Activated T-helper 9 cell treated with anti-CD3 and anti-CD28 coated beads, Interleukin-2, amount 50 U/mL, for 16 hours (primary cell): ENCODE results near the gene SPI1.

Experiments
- DNase-seq: peaks from one replicate; pipeline ENCODE4 v3.0.0-alpha.2; 2020; ENCODE audit warnings: low read depth

The SPI1 gene

DNA sequence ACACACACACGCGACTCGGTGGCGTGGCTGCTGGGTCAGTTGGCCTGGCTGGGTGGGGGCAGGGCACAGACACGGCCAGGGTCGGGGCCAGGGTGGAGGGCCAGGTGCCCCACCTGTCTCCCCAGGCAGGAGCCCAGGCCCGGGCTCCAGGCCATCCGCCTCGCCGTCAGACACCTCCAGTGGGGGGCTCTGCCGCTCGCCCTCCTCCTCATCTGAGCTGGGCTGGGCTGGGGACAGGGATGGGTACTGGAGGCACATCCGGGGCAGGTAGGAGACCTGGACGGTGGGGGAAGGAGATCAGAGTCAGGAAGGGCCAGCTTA, 19.7 kb downstream of the SPI1 start:
- no peak for DNase-seq

DNA sequence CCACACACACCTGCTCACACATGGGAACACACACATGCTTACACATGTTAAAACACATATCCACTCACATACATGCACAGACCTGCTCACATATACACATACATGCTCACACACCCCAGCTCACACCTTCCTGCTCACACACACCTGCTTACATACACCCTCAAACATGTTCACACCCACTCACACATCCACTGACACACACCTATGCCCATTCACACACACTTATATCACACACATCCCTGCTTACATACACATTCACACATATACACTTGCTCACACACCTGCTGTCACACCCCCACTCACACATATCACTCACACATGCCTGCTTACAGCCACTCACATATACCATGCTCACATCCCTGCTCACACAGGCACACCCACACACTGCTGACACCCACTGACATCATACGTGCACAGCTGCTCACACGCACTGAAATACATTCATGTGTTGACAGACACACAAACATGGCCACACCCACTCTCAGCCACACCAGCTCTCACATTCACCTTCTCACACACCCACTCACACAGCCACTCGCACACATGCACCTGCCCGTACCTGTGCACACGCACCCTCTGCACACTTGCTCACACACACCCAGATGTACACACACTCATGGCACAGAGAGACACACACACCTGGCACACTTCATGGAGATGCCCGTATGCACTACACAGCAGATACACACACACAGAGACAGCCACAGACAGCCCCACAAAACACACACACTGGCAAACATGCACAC, 20.2 kb downstream of the SPI1 start:
- no peak for DNase-seq

GRCh38 chr11:47356998-47357329, 21.4 kb downstream of the SPI1 start:
- no peak for DNase-seq

- DNase-seq, result no peak
Observed at GRCh38 chr11:47356129-47356997, 22.0 kb downstream of the SPI1 start.

DNA sequence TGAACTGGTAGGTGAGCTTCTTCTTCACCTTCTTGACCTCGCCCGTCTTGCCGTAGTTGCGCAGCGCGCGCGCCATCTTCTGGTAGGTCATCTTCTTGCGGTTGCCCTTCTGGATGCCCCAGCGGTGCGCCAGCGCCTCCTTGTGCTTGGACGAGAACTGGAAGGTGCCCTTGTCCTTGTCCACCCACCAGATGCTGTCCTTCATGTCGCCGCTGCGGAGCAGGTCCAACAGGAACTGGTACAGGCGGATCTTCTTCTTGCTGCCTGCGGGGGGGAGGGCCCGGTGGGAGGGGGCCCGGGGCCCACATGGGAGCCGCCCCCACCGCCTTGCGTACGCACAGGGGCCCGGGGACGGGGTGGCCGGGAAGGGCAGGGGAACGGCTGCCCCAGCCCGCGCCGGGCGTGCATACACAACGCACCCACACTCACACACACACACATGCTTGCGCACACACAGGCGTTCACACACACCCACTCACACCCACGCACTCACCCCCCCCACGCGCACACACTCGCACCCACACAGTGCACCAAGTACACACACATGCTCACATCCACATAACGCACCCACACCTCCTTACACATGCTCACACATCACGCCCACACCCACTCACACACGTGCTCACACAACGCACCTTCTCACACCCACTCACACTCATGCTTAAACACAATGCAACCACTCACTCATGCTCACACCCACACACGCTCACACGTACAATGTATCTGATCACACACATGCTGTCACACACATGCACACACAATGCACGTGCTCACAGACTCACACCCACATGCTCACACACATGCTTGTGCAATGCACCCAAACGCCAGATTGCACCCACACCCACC, 22.8 kb downstream of the SPI1 start:
- no peak for DNase-seq

GRCh38 chr11:47354913-47355282, 23.4 kb downstream of the SPI1 start:
- no peak for DNase-seq

GRCh38 chr11:47353978-47354774, 24.2 kb downstream of the SPI1 start:
- DNase-seq, result no peak

DNA sequence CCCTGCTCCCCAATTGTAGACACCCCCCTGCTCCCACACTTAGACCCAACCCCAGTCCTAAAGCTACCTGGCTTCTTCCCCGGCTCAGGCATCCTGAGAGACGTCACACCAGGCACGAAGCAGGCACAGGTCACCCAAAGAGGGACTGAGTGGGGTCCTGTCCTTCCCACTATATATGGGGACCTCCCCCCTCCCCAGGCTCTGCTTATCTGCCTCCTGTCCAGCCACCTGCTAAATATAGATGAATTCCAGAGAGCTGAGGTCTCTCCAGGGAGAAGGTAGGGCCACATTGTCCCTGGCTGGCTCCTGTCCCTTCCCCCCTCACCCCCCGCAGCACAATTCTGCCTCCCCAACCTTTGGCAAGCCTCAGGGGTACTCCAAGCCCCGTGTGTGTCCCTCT, 25.8 kb downstream of the SPI1 start, which contains the start of gene MYBPC3:
MYBPC3 (minus strand) TSS at position 147 of the 400 bp plus-strand sequence; CDS start at position 92, 55 bp downstream.
- no peak for DNase-seq

GRCh38 chr11:47351156-47352126, 26.9 kb downstream of the SPI1 start:
- no peak for DNase-seq

- no peak for DNase-seq
Observed at GRCh38 chr11:47350315-47350714, 28.0 kb downstream of the SPI1 start.

- DNase-seq, result no peak
Observed at GRCh38 chr11:47349521-47350095, 28.7 kb downstream of the SPI1 start.

DNA sequence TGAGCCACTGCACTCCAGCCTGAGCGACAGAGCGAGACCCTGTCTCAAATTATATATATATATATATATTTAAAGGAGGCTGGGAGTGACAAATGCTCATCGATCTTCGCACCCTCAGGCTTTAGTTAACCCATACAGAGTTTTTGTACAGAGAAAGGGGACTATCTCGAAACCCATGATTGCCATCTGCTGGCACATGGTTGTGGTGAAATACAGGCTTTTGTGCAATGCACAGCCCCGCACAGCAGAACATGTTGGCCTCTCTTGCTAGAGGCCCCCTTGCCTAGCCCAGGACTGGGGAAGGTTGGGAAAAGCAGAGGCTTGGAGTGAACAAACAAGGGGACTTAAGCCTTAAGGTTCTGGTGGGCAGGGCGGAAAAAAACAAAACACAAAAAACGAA, 29.5 kb downstream of the SPI1 start:
- DNase-seq, result no peak

DNA sequence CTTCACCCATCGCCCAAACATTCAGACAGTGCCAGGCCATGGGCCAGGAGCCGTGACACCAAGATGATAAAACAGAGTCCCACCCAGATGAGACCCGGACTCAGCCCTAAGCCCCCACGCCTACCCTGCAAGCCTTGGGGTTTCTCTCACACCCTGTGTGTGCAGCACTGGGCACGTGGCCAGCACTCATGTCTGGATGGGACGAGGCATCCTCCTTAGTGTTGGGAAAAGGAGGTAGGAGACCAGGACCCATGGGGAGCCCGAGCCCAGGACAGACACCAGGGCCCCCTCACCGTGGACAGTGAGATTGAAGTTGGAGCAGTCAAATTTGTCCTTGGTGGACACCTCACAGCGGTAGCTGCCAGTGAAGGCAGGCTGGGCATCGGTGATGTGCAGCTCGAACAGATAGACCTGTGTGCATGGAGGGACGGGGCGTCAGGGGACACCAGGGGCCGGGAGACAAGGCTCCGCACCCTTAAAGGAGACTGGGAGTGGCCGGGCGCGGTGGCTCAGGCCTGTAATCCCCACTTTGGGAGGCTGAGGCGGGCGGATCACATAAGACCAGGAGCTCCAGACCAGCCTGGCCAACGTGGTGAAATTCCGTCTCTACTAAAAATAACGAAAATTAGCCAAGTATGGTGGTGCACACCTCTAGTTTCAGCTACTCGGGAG, 30.1 kb downstream of the SPI1 start:
- no peak for DNase-seq

DNA sequence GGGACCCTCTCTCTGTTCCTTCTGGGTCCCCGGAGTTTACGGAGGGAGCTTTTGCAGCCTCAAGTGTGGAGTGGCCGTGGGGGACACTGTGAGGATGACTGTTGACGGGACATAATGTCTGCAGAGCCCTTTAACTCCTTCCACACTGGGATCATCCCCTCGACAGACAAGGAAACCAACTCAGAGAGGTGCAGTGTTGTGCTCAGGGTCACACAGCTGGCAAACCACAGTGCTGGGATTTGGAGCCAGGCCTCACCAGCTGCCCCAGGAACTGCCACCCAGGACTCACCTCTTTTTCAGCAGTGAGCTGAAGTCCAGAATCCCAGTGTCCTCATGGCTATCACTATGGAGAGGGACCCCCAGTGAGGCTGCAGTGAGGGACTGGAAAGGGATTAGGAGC, 31.2 kb downstream of the SPI1 start:
- no peak for DNase-seq

DNA sequence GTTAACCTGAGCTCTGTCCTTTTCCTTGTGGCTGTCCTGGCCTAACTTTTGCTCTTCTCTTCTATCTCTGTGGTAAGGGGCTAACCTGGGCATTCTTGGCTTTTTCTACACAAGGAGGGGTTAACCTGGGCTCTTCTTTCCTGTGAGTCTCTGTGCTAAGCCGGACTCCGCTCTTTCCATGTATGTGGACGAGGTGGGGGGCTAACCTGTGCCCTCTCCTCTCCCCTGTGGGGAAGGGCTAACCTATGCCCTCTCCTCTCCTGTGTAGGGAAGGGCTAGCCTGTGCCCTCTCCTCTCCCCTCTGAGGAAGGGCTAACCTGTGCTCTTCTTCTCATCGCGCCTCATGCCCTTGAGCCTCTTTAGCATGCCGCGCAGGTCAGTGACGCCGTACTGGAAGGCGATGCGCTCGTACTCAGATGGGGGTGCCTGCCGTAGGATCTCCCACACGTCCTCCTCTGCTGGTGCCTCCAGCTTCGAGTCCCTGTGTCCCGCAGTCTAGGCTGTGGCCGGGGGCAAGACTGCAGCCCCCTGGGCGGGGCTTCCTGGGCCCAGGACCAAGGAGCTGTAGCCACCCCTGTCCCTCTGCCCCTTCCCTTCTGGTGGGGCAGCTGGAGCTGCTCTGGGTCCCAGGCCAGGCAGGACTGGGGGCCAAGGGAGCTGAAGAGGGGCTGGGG, 32.3 kb downstream of the SPI1 start:
- DNase-seq, result no peak

DNA sequence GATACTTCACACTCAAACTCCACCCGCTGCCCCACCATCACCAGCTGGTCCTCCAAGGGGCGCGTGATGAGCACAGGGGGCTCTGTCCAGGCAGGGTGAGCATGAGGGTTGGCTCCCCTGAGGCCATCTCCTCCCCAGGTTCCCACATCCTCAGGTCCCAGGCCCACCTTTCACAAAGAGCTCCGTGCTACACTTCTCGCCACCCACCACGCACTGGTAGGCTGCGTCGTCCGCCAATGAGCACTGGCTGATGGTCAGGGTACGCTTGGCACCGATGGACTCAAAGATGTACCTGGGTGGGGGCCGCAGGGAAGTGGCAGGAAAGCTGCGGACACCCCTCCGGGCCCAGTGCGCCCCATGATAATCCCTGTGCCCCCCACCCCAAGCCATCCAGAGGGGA, 35.5 kb downstream of the SPI1 start:
- DNase-seq, result no peak

GRCh38 chr11:47342036-47342803, 36.1 kb downstream of the SPI1 start:
- DNase-seq, result no peak
